Activated CD8-positive, alpha-beta T cell treated with anti-CD3 and anti-CD28 coated beads, Interleukin-2, amount 10 ng/mL, durations not matched to agents 7 days and 5 days (primary cell): ENCODE data around the gene EDC4. TPM values are rescaled to one million over a fixed set of nuclear protein-coding genes. Genes with fewer than 3 reads are reported as not detected.

ENCODE experiments used
- ATAC-seq: fragments of 150-1000 bp; cut with Tn5 transposase; one replicate; pipeline ENCODE4 v1.10.0; 2021; ENCODE audit warnings: moderate library complexity
- CTCF ChIA-PET: fragments of 350-600 bp; sonication (Branson Sonifier 250); formaldehyde crosslinking; loops from one replicate; lab custom pipeline; 2021; ENCODE audit warnings: antibody characterized with exemption; lab: Charles Lee
- POLR2A ChIA-PET: fragments of 350-600 bp; sonication (Branson Sonifier 250); formaldehyde crosslinking; loops from one replicate; lab custom pipeline; 2021; ENCODE audit warnings: antibody characterized with exemption; lab: Charles Lee
- DNase-seq: peaks from one replicate; pipeline ENCODE4 v3.0.0-alpha.2; 2020
- H3K27ac Mint-ChIP-seq: one replicate; pipeline ENCODE4 v1.8.0; 2021; ENCODE audit warnings: mild to moderate bottlenecking, mixed read lengths
- H3K27me3 Mint-ChIP-seq: one replicate; pipeline ENCODE4 v1.8.0; 2021; ENCODE audit warnings: low read depth, mixed read lengths
- H3K36me3 Mint-ChIP-seq: one replicate; pipeline ENCODE4 v1.8.0; 2021; ENCODE audit warnings: low read depth, mixed read lengths
- H3K4me1 Mint-ChIP-seq: one replicate; pipeline ENCODE4 v1.8.0; 2021; ENCODE audit warnings: low read depth, mixed read lengths
- H3K4me3 Mint-ChIP-seq: one replicate; pipeline ENCODE4 v1.8.0; 2021; ENCODE audit warnings: mild to moderate bottlenecking, mixed read lengths
- H3K9me3 Mint-ChIP-seq: one replicate; pipeline ENCODE4 v1.8.0; 2022; ENCODE audit warnings: mixed read lengths; ENCODE audit not compliant: insufficient read depth
- total RNA-seq, 2 experiments: library from RNA; stranded (reverse); gene quantifications; one replicate each; pipeline ENCODE4 v1.2.3, GENCODE V29; 2021

Gene EDC4
- total RNA-seq, 2 experiments from 2014 or later: 111 to 113 TPM

- peaks cover 2% of the 10 kb centered on the region for H3K36me3 Mint-ChIP-seq
- DNase-seq (no peak), ATAC-seq (no peak)
These were observed 51.5 kb downstream of the EDC4 start for GRCh38 chr16:67924140-67924906.

GRCh38 chr16:67926181-67926750 lies 53.4 kb downstream of the EDC4 start:
- ChIA-PET CTCF (interaction anchor here (0.8 to 2.3 kb wide), 3 partner anchors 11 to 42 kb away, joined by 3 to 12 read pairs (median 3); partner anchors contain the start of genes NRN1L and PSMB10), POLR2A (interaction anchor here (0.8 to 4.6 kb wide), 2 partner anchors 10 to 53 kb away, joined by 3 to 19 read pairs; partner anchors contain the start of gene PSMB10)
- Mint-ChIP-seq H3K4me1 (peaks cover 8% of the 10 kb centered on the region), H3K9me3 (no peaks in the 10 kb centered on the region), H3K4me3 (no peak overlapping the region), H3K36me3 (peaks cover 10% of the 10 kb centered on the region), H3K27me3 (no peaks in the 10 kb centered on the region), H3K27ac (no peak overlapping the region)
- DNase-seq (no peak), ATAC-seq (no peak)

More at GRCh38 chr16:67924140-67924906, 51.5 kb downstream of the EDC4 start:
- no peaks in the 10 kb centered on the region for H3K9me3 Mint-ChIP-seq
- POLR2A ChIA-PET: interaction anchor here (4.6 kb wide), 1 partner anchor 12 kb away, joined by 19 read pairs; the partner anchor contains the start of gene PSMB10
- CTCF ChIA-PET: interaction anchor here (1.0 to 2.3 kb wide), 4 partner anchors 14 to 116 kb away, joined by 4 to 12 read pairs (median 4); partner anchors contain the start of gene NRN1L
- peaks cover 8% of the 10 kb centered on the region for H3K4me1 Mint-ChIP-seq
- no peak overlapping the region for H3K4me3 Mint-ChIP-seq
- no peaks in the 10 kb centered on the region for H3K27me3 Mint-ChIP-seq
- no peak overlapping the region for H3K27ac Mint-ChIP-seq

- Mint-ChIP-seq H3K4me3 (no peak overlapping the region), H3K27me3 (no peaks in the 10 kb centered on the region), H3K4me1 (peaks cover under 1% of the 10 kb centered on the region), H3K36me3 (peaks cover 16% of the 10 kb centered on the region), H3K27ac (no peak overlapping the region), H3K9me3 (no peaks in the 10 kb centered on the region)
- POLR2A ChIA-PET: interaction anchor here (0.9 kb wide), 1 partner anchor 17 kb away, joined by 6 read pairs; no protein-coding TSS in a partner anchor
- no peak for DNase-seq
- CTCF ChIA-PET: interaction anchor here (1.0 to 2.8 kb wide), 8 partner anchors 12 to 138 kb away, joined by 3 to 16 read pairs (median 4); partner anchors contain the start of gene NRN1L
- ATAC-seq: no peak
These were observed 54.5 kb downstream of the EDC4 start for GRCh38 chr16:67927131-67927941.

- ChIA-PET POLR2A (interaction anchor here (0.9 to 1.5 kb wide), 2 partner anchors 42 to 123 kb away, joined by 3 read pairs; no protein-coding TSS in a partner anchor), CTCF (interaction anchor here (1.0 to 2.8 kb wide), 11 partner anchors 10 to 137 kb away, joined by 3 to 16 read pairs (median 3); partner anchors contain the start of genes NRN1L and PSKH1)
- ATAC-seq: no peak
- Mint-ChIP-seq H3K27ac (peak overlapping the region; percentile 49), H3K4me1 (no peaks in the 10 kb centered on the region), H3K9me3 (no peaks in the 10 kb centered on the region), H3K4me3 (no peak overlapping the region), H3K27me3 (no peaks in the 10 kb centered on the region), H3K36me3 (peaks cover 19% of the 10 kb centered on the region)
- DNase-seq: no peak
These were observed 55.3 kb downstream of the EDC4 start for GRCh38 chr16:67928147-67928546.

GRCh38 chr16:67928561-67929364 lies 55.9 kb downstream of the EDC4 start:
- peaks cover 22% of the 10 kb centered on the region for H3K36me3 Mint-ChIP-seq
- CTCF ChIA-PET: interaction anchor here (0.8 to 2.8 kb wide), 14 partner anchors 11 to 265 kb away, joined by 3 to 16 read pairs (median 3); partner anchors contain the start of genes NRN1L and PSKH1

GRCh38 chr16:67930191-67930590 lies 57.3 kb downstream of the EDC4 start:
- peaks cover 17% of the 10 kb centered on the region for H3K4me1 Mint-ChIP-seq
- CTCF ChIA-PET: interaction anchor here (1.4 to 2.8 kb wide), 2 partner anchors 47 to 409 kb away, joined by 3 to 16 read pairs; partner anchors contain the start of gene NRN1L
- H3K27ac Mint-ChIP-seq: peak overlapping the region; percentile 55
- DNase-seq: no peak
- no peak for ATAC-seq
- no peak overlapping the region for H3K4me3 Mint-ChIP-seq
- POLR2A ChIA-PET: interaction anchor here (1.7 kb wide), 1 partner anchor 9 kb away, joined by 5 read pairs; no protein-coding TSS in a partner anchor
- no peaks in the 10 kb centered on the region for H3K27me3 Mint-ChIP-seq
- H3K9me3 Mint-ChIP-seq: no peaks in the 10 kb centered on the region
- peaks cover 36% of the 10 kb centered on the region for H3K36me3 Mint-ChIP-seq

More at GRCh38 chr16:67928561-67929364, 55.9 kb downstream of the EDC4 start:
- POLR2A ChIA-PET: interaction anchor here (0.9 to 1.5 kb wide), 2 partner anchors 43 to 123 kb away, joined by 3 read pairs; no protein-coding TSS in a partner anchor
- peaks cover 2% of the 10 kb centered on the region for H3K4me1 Mint-ChIP-seq
- H3K27me3 Mint-ChIP-seq: no peaks in the 10 kb centered on the region
- ATAC-seq (peak; percentile 86), DNase-seq (peak; percentile 87)
- no peak overlapping the region for H3K27ac Mint-ChIP-seq
- no peaks in the 10 kb centered on the region for H3K9me3 Mint-ChIP-seq
- H3K4me3 Mint-ChIP-seq: no peak overlapping the region

GRCh38 chr16:67930678-67931211 lies 57.9 kb downstream of the EDC4 start:
- no peaks in the 10 kb centered on the region for H3K9me3 Mint-ChIP-seq
- H3K4me3 Mint-ChIP-seq: no peak overlapping the region
- ATAC-seq (no peak), DNase-seq (no peak)
- peaks cover 42% of the 10 kb centered on the region for H3K36me3 Mint-ChIP-seq
- H3K27me3 Mint-ChIP-seq: no peaks in the 10 kb centered on the region
- ChIA-PET POLR2A (interaction anchor here (0.8 to 1.7 kb wide), 5 partner anchors 8 to 151 kb away, joined by 3 to 7 read pairs (median 3); no protein-coding TSS in a partner anchor), CTCF (interaction anchor here (1.3 to 2.9 kb wide), 4 partner anchors 10 to 410 kb away, joined by 3 to 12 read pairs (median 4); no protein-coding TSS in a partner anchor)
- H3K4me1 Mint-ChIP-seq: peaks cover 20% of the 10 kb centered on the region
- H3K27ac Mint-ChIP-seq: no peak overlapping the region

Other genes starting within 250 kb of the EDC4 start
- gene CARMIL2, start 227.9 kb upstream of the EDC4 start, total RNA-seq: 100 to 1,000 TPM; 192 to 196 TPM
- 10 to 100 TPM; 51.4 to 51.6 TPM for gene ACD, start 212.8 kb upstream of the EDC4 start, total RNA-seq
- 10 to 100 TPM; 13.2 to 14.7 TPM for gene PARD6A, start 212.1 kb upstream of the EDC4 start, total RNA-seq
- gene ENKD1, start 206.3 kb upstream of the EDC4 start, total RNA-seq: 1 to 10 TPM; 7.0 TPM
- gene C16orf86, start 206.2 kb upstream of the EDC4 start, total RNA-seq: 1 to 10 TPM; 2.3 to 2.5 TPM
- gene GFOD2, start 153.7 kb upstream of the EDC4 start, total RNA-seq: 10 to 100 TPM; 12.5 to 14.0 TPM
- 10 to 100 TPM; 25.9 to 30.5 TPM for gene RANBP10, start 66.5 kb upstream of the EDC4 start, total RNA-seq
- under 1 TPM; 0.47 to 0.63 TPM for gene TSNAXIP1, start 66.2 kb upstream of the EDC4 start, total RNA-seq
- 10 to 100 TPM; 50.2 to 52.4 TPM for gene THAP11, start 30.7 kb upstream of the EDC4 start, total RNA-seq
- 100 to 1,000 TPM; 125 to 134 TPM for gene NUTF2, start 26.1 kb upstream of the EDC4 start, total RNA-seq
- 10 to 100 TPM; 58.9 to 63.6 TPM for gene CENPT, start 25.4 kb upstream of the EDC4 start, total RNA-seq
- 1 to 10 TPM; 1.2 to 1.4 TPM for gene NRN1L, start 11.8 kb downstream of the EDC4 start, total RNA-seq
- gene PSKH1, start 20.2 kb downstream of the EDC4 start, total RNA-seq: 10 to 100 TPM; 20.0 to 22.8 TPM
- gene CTRL, start 58.8 kb downstream of the EDC4 start, total RNA-seq: 1 to 10 TPM; 5.5 TPM
- 100 to 1,000 TPM; 257 to 275 TPM for gene PSMB10, start 63.8 kb downstream of the EDC4 start, total RNA-seq
- gene LCAT, start 71.1 kb downstream of the EDC4 start, total RNA-seq: 10 to 100 TPM; 22.4 to 23.1 TPM
- 10 to 100 TPM; 42.5 TPM for gene SLC12A4, start 95.6 kb downstream of the EDC4 start, total RNA-seq
- not detected for gene DPEP3, start 107.4 kb downstream of the EDC4 start, total RNA-seq
- gene DPEP2, start 126.4 kb downstream of the EDC4 start, total RNA-seq: 1 to 10 TPM; 5.6 to 5.9 TPM
- not detected for gene DPEP2NB, start 142.9 kb downstream of the EDC4 start, total RNA-seq
- 10 to 100 TPM; 13.6 to 13.9 TPM for gene DDX28, start 150.2 kb downstream of the EDC4 start, total RNA-seq
- gene DUS2, start 150.2 kb downstream of the EDC4 start, total RNA-seq: 10 to 100 TPM; 24.1 to 25.2 TPM
- gene NFATC3, start 212.3 kb downstream of the EDC4 start, total RNA-seq: 100 to 1,000 TPM; 166 to 169 TPM